ENCODE measurements around the gene JUP.
A peak's percentile ranks its signal among the peaks of the same experiment; 100 is the strongest.

The JUP gene

DNA sequence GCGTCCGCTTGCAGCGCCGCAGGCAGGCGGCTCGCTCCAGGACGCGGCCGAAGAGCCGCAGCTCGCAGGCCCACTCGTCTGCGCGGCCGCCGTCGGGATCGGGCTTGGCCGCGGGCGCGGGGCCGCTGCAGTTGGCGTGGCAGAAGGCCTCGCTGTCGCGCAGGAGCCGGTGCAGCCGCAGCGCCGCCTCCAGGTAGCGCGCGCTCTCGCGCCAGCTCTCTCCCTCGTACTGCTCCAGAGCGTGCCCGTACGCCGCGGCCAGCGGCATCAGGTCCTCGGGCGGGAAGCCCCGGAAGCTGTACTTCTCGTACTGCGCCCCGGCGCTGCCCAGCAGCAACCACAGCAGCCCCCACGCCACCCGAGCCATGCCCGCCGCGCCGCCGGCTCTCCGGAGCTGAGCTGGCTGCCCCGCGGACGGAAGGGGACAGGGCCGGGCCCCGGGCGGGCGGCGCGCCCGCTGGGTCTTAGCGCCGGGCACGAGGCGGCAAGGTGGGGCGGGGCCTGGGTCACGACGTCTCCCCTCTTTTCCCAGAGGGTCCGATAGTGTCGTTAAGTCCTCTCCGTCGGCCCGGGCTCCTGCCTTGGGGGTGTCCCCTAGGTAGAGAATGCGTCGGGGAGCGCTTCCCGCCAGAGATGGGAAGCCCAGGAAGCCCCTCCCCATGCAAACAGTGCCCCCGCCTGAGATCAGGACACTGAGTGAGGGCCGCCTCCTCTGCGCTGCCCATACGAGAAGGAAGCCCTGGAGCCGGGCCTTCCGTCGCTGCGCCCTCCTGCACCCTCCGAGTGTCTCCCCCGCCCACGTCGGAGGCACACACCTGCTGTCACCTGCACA lies 25.3 kb upstream of the JUP start, which contains the start of gene P3H4:
Gene P3H4, minus strand, starts transcription at position 401 of the 832 bp plus-strand sequence. Its CDS starts 34 bp downstream, at position 367.
- DNase-seq (ENCODE audit: low read depth), result peak; percentile 80
- TF ChIP-seq MYC (IDR thresholded peaks at IDR 0.05; ENCODE audit: low read depth, low read length) (peak; percentile 32), CTCF (IDR thresholded peaks at IDR 0.05; ENCODE audit: low read depth, low read length) (peak; percentile 37), POLR2A (IDR thresholded peaks at IDR 0.05; ENCODE audit: extremely low read depth, insufficient read length) (peak; percentile 49)
- TF ChIP-seq, protein P1, sequence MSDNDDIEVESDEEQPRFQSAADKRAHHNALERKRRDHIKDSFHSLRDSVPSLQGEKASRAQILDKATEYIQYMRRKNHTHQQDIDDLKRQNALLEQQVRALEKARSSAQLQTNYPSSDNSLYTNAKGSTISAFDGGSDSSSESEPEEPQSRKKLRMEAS (IDR thresholded peaks at IDR 0.05; ENCODE audit: low read depth, low read length), result peak; percentile 33; the same call in 1 of the 2 replicates

DNA sequence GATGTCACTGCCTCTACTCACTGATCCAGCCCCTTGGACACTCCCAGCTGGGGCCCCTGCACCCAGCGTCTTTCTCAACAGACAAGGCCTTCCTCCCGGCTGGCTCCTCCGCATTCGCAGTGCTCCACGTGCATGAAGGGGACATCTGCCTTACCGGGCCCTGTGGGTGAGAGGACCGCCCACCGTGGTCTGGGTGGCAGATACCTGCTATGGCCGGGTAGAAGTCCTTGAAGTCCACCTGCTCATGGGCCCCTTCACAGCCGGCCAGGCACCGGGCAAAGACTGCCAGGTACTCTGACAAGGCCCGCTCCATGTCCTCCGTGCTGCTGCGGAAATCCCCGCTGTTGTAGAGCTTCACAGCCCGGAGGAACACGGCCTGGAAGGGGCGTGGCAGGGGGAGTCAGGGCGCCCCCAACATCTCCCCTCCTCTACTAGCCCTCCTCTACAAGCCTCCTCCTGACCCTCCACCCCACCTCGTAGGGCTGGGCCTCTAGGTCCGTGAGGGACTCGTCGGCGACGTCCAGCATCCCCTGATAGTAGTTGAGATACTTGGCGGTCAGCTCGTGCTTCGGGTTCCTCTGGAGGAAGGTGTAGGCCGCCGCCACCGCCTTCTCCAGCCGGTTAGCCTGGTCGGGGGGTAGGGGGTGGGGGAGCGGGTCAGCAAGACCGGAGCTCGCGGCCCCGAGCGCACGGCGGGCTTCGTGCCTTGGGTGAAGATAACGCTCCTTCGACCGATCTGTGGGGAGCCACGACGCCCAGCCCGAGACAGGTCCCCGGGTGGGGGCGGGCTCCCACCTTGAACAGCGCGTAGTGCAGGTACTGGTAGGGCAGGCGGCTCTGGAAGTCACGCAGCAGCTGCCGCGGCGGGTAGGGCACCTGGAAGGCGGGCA lies 24.4 kb upstream of the JUP start:
- H3K4me3 ChIP-seq (ENCODE audit: low read depth, low read length), result peak overlapping the region; percentile 57
- DNase-seq (ENCODE audit: low read depth), result no peak
- no peak for TF ChIP-seq MYC (IDR thresholded peaks at IDR 0.05; ENCODE audit: low read depth, low read length)
- no peak for TF ChIP-seq CTCF (IDR thresholded peaks at IDR 0.05; ENCODE audit: low read depth, low read length)
- TF ChIP-seq, protein P1 (IDR thresholded peaks at IDR 0.05; ENCODE audit: low read depth, low read length), result no peak
- no peak for TF ChIP-seq POLR2A (IDR thresholded peaks at IDR 0.05; ENCODE audit: extremely low read depth, insufficient read length)

More for the DNA sequence above, 25.3 kb upstream of the JUP start, which contains the start of gene P3H4:
- peak within 1 kb of the TSS; percentile 57 for H3K4me3 ChIP-seq (ENCODE audit: low read depth, low read length)

GRCh38 chr17:41806685-41807445 lies 20.4 kb upstream of the JUP start:
- TF ChIP-seq MYC (IDR thresholded peaks at IDR 0.05; ENCODE audit: low read depth, low read length) (no peak), POLR2A (IDR thresholded peaks at IDR 0.05; ENCODE audit: extremely low read depth, insufficient read length) (no peak), CTCF (IDR thresholded peaks at IDR 0.05; ENCODE audit: low read depth, low read length) (no peak)
- TF ChIP-seq, protein P1 (IDR thresholded peaks at IDR 0.05; ENCODE audit: low read depth, low read length), result no peak
- no peak for DNase-seq (ENCODE audit: low read depth)
- H3K4me3 ChIP-seq (ENCODE audit: low read depth, low read length), result no peak overlapping the region

- DNase-seq (ENCODE audit: low read depth), result peak; percentile 72
- no peak overlapping the region for H3K4me3 ChIP-seq (ENCODE audit: low read depth, low read length)
- TF ChIP-seq, protein P1 (IDR thresholded peaks at IDR 0.05; ENCODE audit: low read depth, low read length), result peak; percentile 75
- TF ChIP-seq POLR2A (IDR thresholded peaks at IDR 0.05; ENCODE audit: extremely low read depth, insufficient read length) (no peak), CTCF (IDR thresholded peaks at IDR 0.05; ENCODE audit: low read depth, low read length) (no peak), MYC (IDR thresholded peaks at IDR 0.05; ENCODE audit: low read depth, low read length) (peak; percentile 52; the same call in 1 of the 2 replicates)
These were observed 16.8 kb upstream of the JUP start for GRCh38 chr17:41803049-41804020.

Data from NB4 (cell line).